Activated CD4-positive, CD25-positive, alpha-beta regulatory T cell (primary cell): Measurements from ENCODE around the gene DLGAP4.
"Not testable (repeated sequence)": the region's sequence is repeated elsewhere in the genome, so short reads cannot be mapped to it uniquely, and the experiment has no call there.

ENCODE experiments used
- DNase-seq, 4 experiments: peaks; one replicate each; lab custom pipeline; 2025; lab: John Stamatoyannopoulos, UW

Gene DLGAP4

DNA sequence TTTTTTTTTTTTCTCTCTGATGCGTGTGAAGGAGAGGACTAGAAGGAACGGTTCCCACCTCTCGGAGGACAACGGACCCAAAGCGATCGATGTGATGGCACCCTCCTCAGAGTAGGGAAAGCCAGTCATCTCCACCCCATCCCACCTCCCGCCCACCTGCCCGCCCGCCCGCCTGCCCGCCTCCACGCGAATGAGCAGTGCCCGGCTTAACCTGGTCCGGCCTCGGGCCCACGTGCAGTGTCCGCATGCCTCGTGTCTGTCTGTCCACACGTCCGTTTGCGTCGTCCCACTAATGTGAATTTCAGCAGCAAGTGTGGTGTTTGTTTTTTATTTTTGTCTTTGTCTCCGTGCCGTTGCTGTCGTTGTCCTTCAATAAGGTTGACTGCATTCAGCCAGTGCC is 193.1 kb downstream of the DLGAP4 start:
- DNase-seq, result no peak

DNA sequence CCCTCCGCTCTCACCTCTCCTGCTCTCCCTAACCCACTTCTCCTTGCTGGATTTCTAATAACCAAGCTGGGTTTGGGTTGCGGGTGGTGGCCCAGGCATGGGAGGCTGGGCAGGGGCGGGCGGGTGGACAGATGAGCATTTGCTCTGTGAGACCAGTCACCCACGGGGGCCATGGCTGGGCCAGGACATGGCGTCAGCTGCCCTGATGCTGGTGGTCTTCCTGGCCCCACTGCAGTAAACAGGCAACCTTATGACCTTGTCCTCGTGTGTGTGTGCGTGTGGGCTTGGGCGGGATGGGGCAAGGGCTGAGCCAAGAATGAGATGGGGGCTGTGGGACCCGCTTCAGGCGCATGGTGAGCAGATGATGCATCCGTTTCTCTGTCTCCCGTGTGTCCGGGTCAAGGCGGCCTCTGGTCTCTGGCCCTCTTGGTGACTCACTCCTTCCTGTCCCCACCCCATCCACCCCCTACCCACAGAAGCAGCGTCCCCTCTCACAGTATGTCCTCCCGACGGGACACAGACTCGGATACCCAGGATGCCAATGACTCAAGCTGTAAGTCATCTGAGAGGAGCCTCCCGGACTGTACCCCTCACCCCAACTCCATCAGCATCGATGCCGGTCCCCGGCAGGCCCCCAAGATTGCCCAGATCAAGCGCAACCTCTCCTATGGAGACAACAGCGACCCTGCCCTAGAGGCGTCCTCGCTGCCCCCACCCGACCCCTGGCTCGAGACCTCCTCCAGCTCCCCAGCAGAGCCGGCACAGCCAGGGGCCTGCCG is 193.8 kb downstream of the DLGAP4 start:
- no peak for DNase-seq

DNA sequence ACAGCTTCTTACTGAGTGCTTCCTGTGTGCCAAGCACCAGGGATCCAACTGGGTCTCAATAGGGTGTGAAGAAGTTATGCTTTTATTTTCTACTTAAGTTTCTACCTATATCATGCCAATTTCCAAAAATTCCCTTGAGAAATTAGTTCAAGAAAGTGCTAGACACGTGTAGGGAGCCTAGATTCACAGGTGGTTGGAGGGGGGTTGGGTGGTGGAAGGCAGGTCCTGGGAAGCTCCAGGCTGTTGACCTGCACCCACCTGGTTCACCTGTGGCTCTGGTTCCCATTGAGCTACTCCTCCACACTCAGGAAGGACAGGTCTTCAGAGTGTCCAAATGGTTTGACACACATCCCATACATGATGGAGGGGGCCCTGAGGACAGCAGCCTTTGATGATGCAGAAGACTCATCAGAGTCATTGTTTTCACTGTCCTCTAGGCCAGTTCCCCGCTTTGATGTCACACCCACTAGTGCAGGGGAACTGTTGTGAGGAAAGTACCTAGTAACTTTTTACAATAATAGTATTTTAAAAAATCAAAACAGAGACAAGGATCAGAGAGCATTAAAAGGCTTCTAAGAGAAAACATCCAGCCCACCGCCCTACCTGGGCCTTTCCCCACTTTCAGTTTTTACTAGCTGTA is 195.3 kb downstream of the DLGAP4 start:
- DNase-seq, result no peak

DNA sequence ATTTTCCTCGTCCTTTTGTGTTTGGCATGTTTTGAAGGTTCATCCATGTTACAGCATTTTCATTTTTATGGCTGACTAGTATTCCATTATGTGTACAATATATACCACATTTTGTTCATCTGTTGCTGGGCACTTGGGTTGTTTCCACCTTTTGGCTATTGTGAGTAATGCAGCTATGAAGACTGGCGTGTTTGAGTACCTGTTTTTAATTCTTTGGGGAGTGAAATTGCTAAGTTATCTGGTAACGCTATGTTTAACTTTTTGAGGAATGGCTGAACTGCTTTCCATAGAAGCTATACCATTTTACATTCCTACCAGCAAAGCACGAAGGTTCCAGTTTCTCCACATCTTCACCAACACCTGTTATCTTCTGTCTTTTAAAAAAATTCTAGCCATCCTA is 198.2 kb downstream of the DLGAP4 start:
- no peak for DNase-seq

DNA sequence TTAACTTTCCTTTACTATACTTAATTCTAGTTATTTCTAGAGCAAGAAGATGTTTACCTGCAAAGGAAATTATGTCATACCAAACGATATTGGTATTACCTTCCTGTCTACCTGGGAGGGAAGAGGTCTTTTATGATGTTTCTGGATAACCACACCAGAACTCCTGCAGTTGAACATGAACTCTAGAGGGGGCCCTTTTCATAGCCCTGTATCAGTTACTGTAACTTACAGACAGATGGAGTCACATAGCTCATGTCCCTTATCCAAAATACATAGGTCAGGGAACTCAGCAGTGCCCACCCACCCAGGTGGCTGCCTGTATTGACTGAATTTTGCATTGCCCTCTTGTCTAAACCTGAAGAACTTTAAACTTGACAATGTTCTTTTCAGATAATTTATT is 200.1 kb downstream of the DLGAP4 start:
- no peak for DNase-seq

DNA sequence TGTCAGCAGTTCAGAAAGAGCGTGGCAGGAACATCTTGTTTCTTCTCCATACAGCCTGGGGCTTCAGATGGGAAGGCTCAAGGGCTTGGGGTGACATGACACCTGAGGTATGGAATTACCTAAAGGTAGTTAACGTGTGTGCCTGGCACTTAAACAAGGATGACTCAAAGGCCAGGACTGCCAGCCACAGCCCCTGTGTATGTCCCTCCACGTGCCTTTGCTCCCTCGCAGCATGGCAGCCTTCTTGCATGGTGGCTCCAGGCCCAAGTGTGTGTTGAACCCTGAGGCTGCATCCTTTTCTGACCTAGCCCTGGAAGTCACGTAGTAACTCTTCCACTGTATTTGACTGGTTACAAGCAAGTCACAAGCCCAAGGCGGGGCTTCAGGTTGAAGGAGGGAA is 201.6 kb downstream of the DLGAP4 start:
- no peak for DNase-seq

DNA sequence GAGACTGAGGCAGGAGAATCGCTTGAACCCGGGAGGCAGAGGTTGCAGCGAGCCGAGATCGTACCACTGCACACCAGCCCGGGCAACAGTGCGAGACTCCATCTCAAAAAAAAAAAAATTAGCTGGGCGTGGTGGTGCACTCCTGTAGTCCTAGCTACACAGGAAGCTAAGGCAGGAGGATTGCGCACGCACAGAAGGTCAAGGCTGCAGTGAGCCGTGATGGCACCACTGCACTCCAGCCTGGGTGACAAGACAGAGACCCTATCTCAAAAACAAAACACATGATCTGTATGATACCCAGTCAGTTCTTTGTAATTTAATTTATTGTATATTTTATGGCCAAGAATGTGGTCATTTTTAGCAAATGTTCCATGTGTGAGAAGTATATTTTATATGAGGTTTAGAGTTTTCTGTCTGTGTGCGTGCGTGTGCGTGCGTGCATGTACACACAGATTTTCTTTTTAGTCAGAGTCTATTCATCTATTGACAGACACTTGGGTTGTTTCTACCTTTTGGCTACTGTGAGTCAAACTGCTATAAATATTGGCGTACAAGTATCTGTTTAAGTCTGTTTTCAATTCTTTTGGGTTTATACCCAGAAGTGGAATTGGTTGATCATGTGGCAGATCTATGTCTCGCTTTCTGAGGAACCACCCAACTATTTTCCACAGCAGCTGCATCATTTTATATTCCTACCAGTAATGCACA is 213.0 kb downstream of the DLGAP4 start:
- no peak for DNase-seq

DNA sequence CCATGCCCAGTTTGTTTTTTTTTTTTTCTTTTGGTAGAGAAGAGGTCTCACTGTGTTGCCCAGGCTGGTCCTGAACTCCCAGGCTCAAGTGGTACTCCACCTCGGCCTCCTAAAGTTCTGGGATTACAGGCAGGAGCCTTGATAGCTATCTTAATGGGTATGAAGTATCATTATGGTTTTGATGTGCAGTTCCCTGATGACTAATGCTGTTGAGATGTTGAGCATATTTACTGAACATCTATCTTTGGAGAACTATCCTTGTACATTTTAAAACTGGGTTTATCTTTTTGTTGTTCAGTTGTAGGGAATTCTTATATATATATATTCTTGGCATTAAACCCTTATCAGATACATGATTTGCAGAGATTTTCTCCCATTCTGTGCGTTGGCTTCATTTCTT is 213.8 kb downstream of the DLGAP4 start:
- no peak for DNase-seq

DNA sequence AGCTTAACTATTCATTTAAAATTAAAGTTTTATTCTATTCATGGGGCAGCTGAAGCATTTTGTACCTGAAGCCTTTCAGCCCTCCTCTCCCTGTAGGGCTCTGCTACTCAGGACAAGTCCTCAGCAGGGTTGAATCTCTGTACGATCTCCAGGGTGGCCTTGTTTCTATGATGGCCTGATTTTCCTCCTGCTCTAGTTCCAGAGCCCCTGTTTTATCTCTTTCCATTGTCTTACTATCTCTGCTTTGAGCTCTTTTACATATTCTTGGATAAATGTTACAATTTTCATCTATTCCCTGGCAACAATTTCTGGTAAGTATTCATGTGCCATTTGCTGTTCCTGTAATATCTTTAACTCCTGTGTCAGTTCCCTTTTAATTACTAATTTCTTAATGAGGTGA is 215.4 kb downstream of the DLGAP4 start:
- no peak for DNase-seq

DNA sequence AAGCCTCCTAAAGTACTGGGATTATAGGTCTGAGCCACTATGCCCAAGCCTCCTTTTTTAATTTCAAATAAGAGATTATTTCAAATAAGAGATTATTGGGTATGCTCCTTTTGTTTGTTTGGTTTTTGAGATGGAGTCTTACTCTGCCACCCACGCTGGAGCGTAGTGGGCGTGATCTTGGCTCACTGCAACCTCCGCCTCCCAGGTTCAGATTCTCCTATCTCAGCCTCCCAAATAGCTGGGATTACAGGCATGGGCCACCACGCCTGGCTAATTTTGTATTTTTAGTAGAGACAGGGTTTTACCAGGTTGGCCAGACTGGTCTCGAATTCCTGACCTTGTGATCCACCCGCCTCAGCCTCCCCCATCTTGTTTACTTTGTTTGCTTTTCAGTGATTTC is 216.3 kb downstream of the DLGAP4 start:
- DNase-seq, result not testable (repeated sequence)

DNA sequence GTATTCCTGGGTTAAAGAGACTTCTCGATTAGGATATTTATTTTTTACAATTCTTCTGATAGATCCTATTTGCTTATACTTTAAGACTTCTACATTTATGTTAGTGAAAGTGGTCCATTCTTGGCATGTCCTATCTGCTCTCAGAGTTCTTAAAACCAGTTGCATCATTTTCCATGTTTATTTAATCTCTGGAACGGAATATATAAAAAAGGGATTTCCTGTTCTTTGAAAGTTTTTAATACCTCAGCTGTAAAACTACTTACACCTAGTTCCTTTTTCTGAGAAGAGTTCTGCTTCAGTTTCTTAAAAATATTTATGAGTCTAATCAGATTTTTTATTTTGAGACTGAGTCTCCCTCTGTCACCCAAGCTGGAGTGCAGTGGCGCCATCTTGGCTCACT is 217.2 kb downstream of the DLGAP4 start:
- DNase-seq, result no peak

DNA sequence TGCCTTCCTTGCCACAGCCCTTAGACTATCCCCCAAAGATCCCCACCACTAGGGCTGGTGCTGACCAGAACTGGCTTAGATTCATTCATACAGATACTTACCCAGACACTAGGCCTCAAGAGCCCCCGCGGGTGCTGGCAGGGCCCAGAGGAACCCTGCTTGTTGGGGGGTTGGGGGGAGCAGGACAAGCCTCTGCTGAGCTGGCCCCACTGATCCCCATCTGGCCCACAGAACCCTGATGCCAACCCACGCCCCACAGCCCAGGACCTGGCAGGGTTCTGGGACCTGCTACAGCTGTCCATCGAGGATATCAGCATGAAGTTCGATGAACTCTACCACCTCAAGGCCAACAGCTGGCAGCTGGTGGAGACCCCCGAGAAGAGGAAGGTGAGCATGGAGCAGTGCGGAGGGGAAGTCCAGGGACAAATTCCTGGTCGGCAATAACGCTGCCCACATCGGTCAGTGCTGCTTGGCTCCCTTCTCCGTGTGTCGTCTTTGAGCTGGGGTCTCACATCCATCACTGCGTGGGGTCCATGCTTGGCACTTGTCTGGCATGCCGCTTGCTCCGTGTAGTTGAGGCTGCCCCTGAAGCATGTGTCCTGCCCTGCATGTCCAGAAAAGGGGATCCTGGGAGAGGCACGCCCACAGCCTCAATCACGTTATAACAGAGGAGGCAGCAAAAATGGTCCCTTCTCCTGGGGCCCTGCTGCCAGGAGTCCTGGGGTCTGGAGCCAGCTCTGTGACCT is 219.7 kb downstream of the DLGAP4 start:
- no peak for DNase-seq

DNA sequence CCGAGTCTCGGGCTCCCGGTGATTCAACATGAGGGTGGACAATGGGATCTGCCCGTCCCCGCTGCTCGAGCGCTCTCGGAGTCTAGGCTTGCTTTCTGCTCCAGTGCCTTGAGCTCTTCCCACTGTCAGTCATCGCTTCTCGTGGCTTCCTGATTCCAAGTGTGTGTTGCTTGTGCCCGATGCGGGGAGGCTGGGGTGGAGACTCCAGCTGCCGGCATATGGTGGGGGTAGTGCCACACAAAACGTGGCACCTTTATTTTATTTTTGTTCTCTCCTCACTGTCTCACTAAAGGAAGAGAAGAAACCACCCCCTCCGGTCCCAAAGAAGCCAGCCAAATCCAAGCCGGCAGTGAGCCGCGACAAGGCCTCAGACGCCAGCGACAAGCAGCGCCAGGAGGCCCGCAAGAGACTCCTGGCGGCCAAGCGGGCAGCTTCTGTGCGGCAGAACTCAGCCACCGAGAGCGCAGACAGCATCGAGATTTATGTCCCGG is 220.4 kb downstream of the DLGAP4 start:
- DNase-seq, result no peak

DNA sequence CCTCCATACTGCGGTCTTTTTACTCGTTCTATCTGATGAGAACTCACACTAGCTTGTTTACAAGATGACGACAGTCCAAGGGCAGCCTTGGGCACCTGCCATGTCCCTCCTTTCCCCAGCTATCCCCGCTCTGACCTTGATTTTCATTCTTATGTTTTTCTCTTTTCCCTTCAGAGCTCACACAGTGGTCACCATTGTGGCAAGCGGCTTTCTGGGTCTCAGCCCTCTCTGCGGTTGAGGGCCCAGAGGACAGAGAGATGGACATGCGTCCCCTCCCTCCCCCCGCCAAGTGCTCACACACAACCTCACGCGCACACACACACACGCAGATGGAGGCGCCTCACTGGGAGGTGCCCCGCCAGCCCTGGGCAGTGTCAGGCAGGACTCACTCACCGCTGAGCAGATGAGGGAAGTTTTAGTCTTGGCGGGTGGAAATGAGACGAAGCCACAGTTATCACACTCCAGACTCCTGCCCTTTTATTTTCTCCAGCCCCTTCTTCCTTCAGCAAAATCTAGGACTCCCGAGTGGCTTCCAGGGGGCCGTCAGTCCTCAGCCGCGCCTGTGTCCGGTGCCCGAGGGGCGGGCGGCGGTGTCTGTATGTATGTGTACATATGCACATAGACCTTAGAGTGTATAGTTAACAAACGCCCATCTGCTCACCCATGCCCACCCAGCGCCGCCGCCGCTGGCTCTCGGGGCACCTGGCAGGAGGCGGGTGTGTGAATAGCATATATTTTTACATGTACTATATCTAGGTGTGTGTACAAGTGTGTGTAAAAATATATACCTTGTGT is 221.4 kb downstream of the DLGAP4 start:
- no peak for DNase-seq

DNA sequence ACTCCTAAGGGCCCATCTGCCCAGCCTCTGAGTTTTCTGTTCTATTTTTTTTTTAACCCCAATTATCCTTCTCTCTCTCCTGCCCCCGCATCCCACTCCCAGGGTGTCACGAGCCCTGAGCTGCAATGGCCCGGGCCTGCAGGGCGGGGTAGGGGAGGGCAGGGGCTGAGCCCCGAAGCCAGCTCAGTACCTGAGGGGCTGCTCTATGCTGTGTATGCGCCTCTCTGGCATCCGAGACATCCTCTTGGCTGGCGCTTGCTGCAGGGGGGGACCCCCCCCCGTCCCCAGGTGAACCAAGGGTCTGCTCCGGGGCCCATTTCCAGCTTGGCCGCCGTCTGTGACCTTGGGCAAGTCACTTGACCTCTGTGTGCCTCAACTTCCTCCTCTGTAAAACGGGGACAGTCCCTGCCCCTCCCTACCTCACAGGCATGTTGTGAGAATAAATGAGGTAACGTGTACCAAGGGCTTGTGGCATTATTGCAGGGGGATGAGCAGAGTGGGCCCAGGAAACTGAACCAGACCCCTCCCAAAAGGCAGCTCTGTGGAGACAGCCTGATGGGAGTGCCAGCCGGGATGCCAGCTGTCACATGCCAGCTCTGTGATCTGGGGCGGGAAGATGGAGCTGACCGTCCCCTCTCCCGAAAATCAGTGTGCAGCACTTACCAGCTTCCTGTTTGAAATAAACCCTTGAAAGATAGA is 222.2 kb downstream of the DLGAP4 start:
- DNase-seq, result no peak

DNA sequence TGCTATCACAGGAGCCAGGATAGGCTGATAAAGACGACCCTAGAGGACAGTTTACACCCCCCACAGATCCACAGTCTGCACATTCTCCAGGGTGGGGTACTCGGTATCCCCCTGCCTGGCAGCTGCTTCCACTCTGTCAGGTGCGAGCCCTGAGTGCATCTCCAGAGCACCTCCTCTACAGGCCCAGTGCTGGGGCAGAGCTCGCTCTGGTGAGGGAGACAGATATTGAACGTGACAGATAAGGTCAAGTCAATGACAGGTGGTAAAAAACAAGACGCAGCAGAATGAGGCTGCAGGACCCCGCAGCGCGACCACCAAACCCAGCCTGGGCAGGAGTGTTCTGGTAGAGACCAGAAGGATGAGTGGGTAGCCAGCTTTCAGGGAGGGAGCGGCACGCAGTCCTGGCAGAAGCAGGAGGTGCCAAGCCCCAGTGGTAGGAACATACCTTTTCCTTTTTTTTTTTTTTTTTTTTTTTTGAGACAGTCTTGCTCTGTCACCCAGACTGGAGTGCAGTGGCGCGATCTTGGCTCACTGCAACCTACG is 222.8 kb downstream of the DLGAP4 start:
- no peak for DNase-seq

DNA sequence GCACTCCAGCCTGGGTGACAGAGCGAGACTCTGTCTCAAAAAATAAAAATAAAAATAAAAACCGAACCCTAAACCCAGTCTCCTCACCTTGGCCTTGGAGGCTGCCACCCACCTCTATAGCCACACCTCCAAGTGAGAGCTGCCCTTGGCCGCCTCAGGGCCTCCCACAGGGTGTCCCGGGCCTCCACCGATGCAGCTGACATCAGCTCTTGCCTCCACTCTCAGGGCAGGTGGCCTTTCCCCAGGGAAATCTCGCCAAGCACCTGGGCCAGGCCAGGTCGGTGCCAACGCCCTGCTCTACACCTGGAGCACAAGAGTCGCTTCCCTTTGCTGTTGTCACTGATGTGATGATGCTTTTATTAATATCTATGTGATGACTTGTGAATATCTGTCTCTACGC is 226.2 kb downstream of the DLGAP4 start:
- DNase-seq, result no peak

DNA sequence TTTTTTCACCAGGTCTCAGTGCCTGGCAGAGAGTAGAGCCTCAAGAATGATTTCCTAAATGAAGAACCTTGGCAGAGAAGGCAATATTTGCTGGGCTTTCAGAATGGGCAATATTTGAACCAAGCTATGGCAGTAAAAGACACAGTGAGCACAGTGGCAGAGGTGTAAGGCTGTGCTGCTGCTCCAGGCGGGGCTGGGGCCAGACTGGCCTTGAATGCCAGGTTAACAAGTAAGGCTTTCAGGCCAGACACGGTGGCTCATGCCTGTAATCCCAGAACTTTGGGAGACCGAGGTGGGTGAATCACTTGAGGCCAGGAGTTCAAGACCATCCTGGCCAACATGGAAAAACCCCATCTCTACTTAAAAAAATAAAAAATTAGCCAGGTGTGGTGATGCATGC is 226.7 kb downstream of the DLGAP4 start:
- no peak for DNase-seq

DNA sequence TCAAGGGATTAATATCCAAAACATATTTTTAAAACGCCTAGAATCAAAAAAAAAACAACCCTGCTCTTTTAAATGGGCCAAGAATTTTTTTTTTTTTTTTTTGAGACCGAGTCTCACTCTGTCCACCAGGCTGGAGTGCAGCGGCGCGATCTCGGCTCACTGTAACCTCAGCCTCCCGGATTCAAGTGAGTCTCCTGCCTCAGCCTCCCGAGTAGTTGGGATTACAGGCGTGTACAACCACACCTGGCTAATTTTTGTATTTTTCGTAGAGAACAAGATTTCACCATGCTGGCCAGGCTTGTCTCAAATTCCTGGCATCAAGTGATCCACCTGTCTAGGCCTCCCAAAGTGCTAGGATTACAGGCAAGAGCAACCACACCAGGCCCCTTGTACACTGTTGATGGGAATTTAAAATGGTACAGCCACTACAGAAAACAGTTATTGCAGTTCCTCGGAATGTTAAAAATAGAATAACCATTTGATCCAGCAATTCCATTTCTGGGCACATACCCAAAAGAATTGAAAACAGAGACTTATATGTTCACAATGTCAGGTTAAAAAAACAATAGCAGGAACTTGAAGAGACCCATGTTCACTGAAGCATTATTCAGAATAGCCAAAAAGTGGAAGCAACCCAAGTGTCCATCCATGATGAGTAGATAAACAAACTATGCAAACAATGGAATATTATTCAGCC is 232.0 kb downstream of the DLGAP4 start:
- no peak for DNase-seq
